H1 (cell line): ENCODE results near the gene KCTD15. TPM values are rescaled to one million over a fixed set of nuclear protein-coding genes. Genes with fewer than 3 reads are reported as not detected.

Source experiments
- CTCF ChIA-PET: fragments of 300-600 bp; sonication (Branson Sonifier 250); formaldehyde crosslinking; loops from one replicate; lab custom pipeline; 2021; ENCODE audit not compliant: partially characterized antibody; lab: Charles Lee
- POLR2A ChIA-PET: fragments of 300-600 bp; sonication (Branson Sonifier 250); formaldehyde crosslinking; loops from one replicate; lab custom pipeline; 2021; ENCODE audit warnings: inconsistent platforms; ENCODE audit not compliant: partially characterized antibody; lab: Charles Lee
- DNase-seq, 2 experiments: peaks; one replicate each; pipeline versions ENCODE4 v3.0.0 to v3.0.0-alpha.2; 2010 to 2022; ENCODE audit warnings: low spot score in 2 of 2, low read depth in 1 of 2, mixed read lengths in 1 of 2
- FAIRE-seq: peaks from 2 replicates; lab custom pipeline; 2011; peaks lifted over from hg19 to GRCh38; lab: Jason Lieb, UNC
- H2AFZ ChIP-seq: 2 replicates; pipeline ENCODE4 v1.8.1; 2012; ENCODE audit warnings: low read length, inconsistent platforms
- H2AK5ac ChIP-seq: 2 replicates; pipeline ENCODE4 v1.6.1; 2013; ENCODE audit warnings: low read depth, low read length
- H2BK120ac ChIP-seq: replicated peaks from 2 replicates; pipeline ENCODE3; 2013; ENCODE audit warnings: low read depth, low read length, inconsistent platforms
- H2BK12ac ChIP-seq: 2 replicates; pipeline ENCODE4 v1.6.1; 2013; ENCODE audit warnings: low read depth, low read length
- H2BK15ac ChIP-seq: 2 replicates; pipeline ENCODE4 v1.6.1; 2013; ENCODE audit warnings: low read length
- H2BK20ac ChIP-seq: 2 replicates; pipeline ENCODE4 v1.6.1; 2013; ENCODE audit warnings: low read length
- H2BK5ac ChIP-seq: 2 replicates; pipeline ENCODE4 v1.6.1; 2013; ENCODE audit warnings: low read depth, low read length
- H3K14ac ChIP-seq: 2 replicates; pipeline ENCODE4 v1.6.1; 2013; ENCODE audit warnings: inconsistent platforms; ENCODE audit not compliant: insufficient read length
- H3K18ac ChIP-seq: 2 replicates; pipeline ENCODE4 v1.6.1; 2013; ENCODE audit warnings: low read length; ENCODE audit errors: extremely low read depth
- H3K23ac ChIP-seq: 2 replicates; pipeline ENCODE4 v1.6.1; 2013; ENCODE audit warnings: inconsistent platforms; ENCODE audit not compliant: insufficient read length
- H3K23me2 ChIP-seq: 2 replicates; pipeline ENCODE4 v1.6.1; 2013; ENCODE audit warnings: low read depth, low read length
- H3K27ac ChIP-seq: 2 replicates; pipeline ENCODE4 v1.6.1; 2011; ENCODE audit warnings: low read depth, low read length, inconsistent platforms
- H3K27me3 ChIP-seq, 4 experiments: replicated peaks in 1 of 4; 1 replicate in 1 of 4; 2 replicates in 3 of 4; pipeline versions ENCODE4 v1.6.1 to v1.8.1; 2011 to 2013; ENCODE audit warnings: low read length in 3 of 4, mild to moderate bottlenecking in 3 of 4, inconsistent platforms in 2 of 4, mixed read lengths in 2 of 4, moderate library complexity in 1 of 4; ENCODE audit not compliant: control insufficient read depth in 3 of 4, insufficient read depth in 3 of 4; ENCODE audit errors: extremely low read depth in 1 of 4
- H3K36me3 ChIP-seq, 4 experiments: 2 replicates each; pipeline versions ENCODE4 v1.6.1 to v1.8.1; 2011 to 2013; ENCODE audit warnings: mild to moderate bottlenecking in 4 of 4, low read length in 3 of 4, moderate library complexity in 2 of 4, control low read depth in 1 of 4, inconsistent platforms in 1 of 4; ENCODE audit not compliant: insufficient read depth in 4 of 4, control insufficient read depth in 2 of 4
- H3K4ac ChIP-seq: replicated peaks from 2 replicates; pipeline ENCODE3; 2013; ENCODE audit warnings: low read length, low read depth, mixed read lengths, inconsistent platforms; ENCODE audit not compliant: insufficient read length
- H3K4me1 ChIP-seq, 4 experiments: replicated peaks in 1 of 4; 1 replicate in 1 of 4; 2 replicates in 3 of 4; pipeline versions ENCODE4 v1.6.1 to v1.8.1; 2011 to 2013; ENCODE audit warnings: low read length in 3 of 4, inconsistent platforms in 2 of 4, mixed read lengths in 1 of 4; ENCODE audit not compliant: insufficient read depth in 4 of 4, control insufficient read depth in 3 of 4
- H3K4me2 ChIP-seq, 2 experiments: 2 replicates each; pipeline versions ENCODE4 v1.6.1 to v1.8.1; 2011 to 2013; ENCODE audit warnings: low read depth in 2 of 2, low read length in 2 of 2, control low read depth in 1 of 2, inconsistent platforms in 1 of 2, mild to moderate bottlenecking in 1 of 2; ENCODE audit not compliant: insufficient read depth in 1 of 2
- H3K4me3 ChIP-seq, 4 experiments: fragments of 200-600, 300-600 bp in 1 of 4; sonication (generic), shearing (Covaris generic), sonication (Bioruptor Twin) in 1 of 4; 2 replicates each; pipeline versions ENCODE4 v1.5.1 to v1.8.1; 2011 to 2016; ENCODE audit warnings: low read length in 4 of 4, low read depth in 3 of 4, control low read depth in 2 of 4, inconsistent platforms in 2 of 4, mild to moderate bottlenecking in 2 of 4, mixed read lengths in 1 of 4, moderate library complexity in 1 of 4; ENCODE audit not compliant: insufficient read depth in 2 of 4; ENCODE audit errors: extremely low read depth in 1 of 4
- H3K56ac ChIP-seq: replicated peaks from 2 replicates; pipeline ENCODE3; 2013; ENCODE audit warnings: low read depth, mild to moderate bottlenecking, mixed read lengths, low read length, inconsistent platforms; ENCODE audit not compliant: insufficient read length
- H3K79me1 ChIP-seq: 2 replicates; pipeline ENCODE4 v1.6.1; 2013; ENCODE audit warnings: low read depth, low read length, control low read depth
- H3K79me2 ChIP-seq, 2 experiments: 2 replicates each; pipeline versions ENCODE4 v1.6.1 to v1.8.1; 2012 to 2013; ENCODE audit warnings: low read length in 2 of 2, mild to moderate bottlenecking in 2 of 2, inconsistent platforms in 1 of 2; ENCODE audit not compliant: insufficient read depth in 2 of 2, control insufficient read depth in 1 of 2
- H3K9ac ChIP-seq, 4 experiments: replicated peaks in 1 of 4; 1 replicate in 1 of 4; 2 replicates in 3 of 4; pipeline versions ENCODE4 v1.6.1 to v1.8.1; 2011 to 2013; ENCODE audit warnings: low read depth in 3 of 4, low read length in 3 of 4, control low read depth in 2 of 4, mild to moderate bottlenecking in 2 of 4, moderate library complexity in 2 of 4, inconsistent platforms in 1 of 4; ENCODE audit errors: extremely low read depth in 1 of 4
- H3K9me3 ChIP-seq, 2 experiments: 2 replicates each; pipeline versions ENCODE4 v1.6.1 to v1.8.1; 2012 to 2013; ENCODE audit warnings: mild to moderate bottlenecking in 2 of 2, moderate library complexity in 2 of 2, control low read depth in 1 of 2, inconsistent platforms in 1 of 2, low read depth in 1 of 2, low read length in 1 of 2, mixed read lengths in 1 of 2; ENCODE audit not compliant: insufficient read depth in 2 of 2
- H4K20me1 ChIP-seq, 2 experiments: replicated peaks in 1 of 2; 2 replicates each; pipeline versions ENCODE3 to v1.8.1; 2011 to 2013; ENCODE audit warnings: inconsistent platforms in 2 of 2, low read length in 2 of 2, mild to moderate bottlenecking in 1 of 2; ENCODE audit not compliant: insufficient read depth in 2 of 2, control insufficient read depth in 1 of 2
- H4K5ac ChIP-seq: 2 replicates; pipeline ENCODE4 v1.6.1; 2013; ENCODE audit warnings: low read length, low read depth, mixed read lengths, inconsistent platforms; ENCODE audit not compliant: insufficient read length
- H4K8ac ChIP-seq: 2 replicates; pipeline ENCODE4 v1.8.0; 2013; ENCODE audit warnings: mild to moderate bottlenecking, moderate library complexity, low read length, inconsistent platforms; ENCODE audit not compliant: insufficient read depth; ENCODE audit errors: extremely low read depth
- H4K91ac ChIP-seq: replicated peaks from 2 replicates; pipeline ENCODE3; 2013; ENCODE audit warnings: low read length, mixed read lengths, inconsistent platforms; ENCODE audit not compliant: insufficient read length
- SAP30 ChIP-seq: fragments of 300-600 bp; sonication (generic); IDR thresholded peaks from 2 replicates; pipeline ENCODE4 v1.7.1; 2012; ENCODE audit warnings: low read length, moderate library complexity, mild to moderate bottlenecking, inconsistent platforms; ENCODE audit not compliant: insufficient read depth, insufficient replicate concordance
- TBP ChIP-seq: IDR thresholded peaks from 2 replicates; pipeline ENCODE4 v1.6.1; 2011; ENCODE audit warnings: low read depth, low read length, improper control_type of control experiment
- WGBS, 2 experiments: shearing (Covaris generic) in 1 of 2; methylation state at CpG; one replicate each; pipeline versions ENCODE4 v1.1.6 to v1.1.7; 2013 to 2015; ENCODE audit warnings: low lambda C conversion rate in 2 of 2, mixed read lengths in 2 of 2, inconsistent platforms in 1 of 2, low coverage in 1 of 2, missing lambda C conversion rate in 1 of 2; ENCODE audit not compliant: insufficient replicate concordance in 2 of 2, insufficient coverage in 1 of 2, insufficient read length in 1 of 2; ENCODE audit errors: extremely low coverage in 1 of 2, missing lambda C conversion rate in 1 of 2; 5-methylcytosine and 5-hydroxymethylcytosine counted together
- polyA plus RNA-seq, 7 experiments: library from polyadenylated mRNA; depleted of rRNA in 3 of 7; stranded (reverse) in 5 of 7; unstranded in 2 of 7; fragments of >200 nt in 5 of 7; fragments of 200-250 nt in 2 of 7; gene quantifications; 1 replicate in 5 of 7; 2 replicates in 1 of 7; 4 replicates in 1 of 7; pipeline versions ENCODE4 v1.2.1 to v1.2.3, GENCODE V29; 2011 to 2013; ENCODE audit warnings: missing spikeins in 2 of 7, mixed read lengths in 2 of 7
- total RNA-seq: library from RNA; stranded (reverse); fragmentation: NEBNext Ultra II Directional; extraction: Animal tissue kit (Norgen Biotek cat#: 25700); gene quantifications from 2 replicates; pipeline ENCODE4 v1.2.1, GENCODE V29; 2021

KCTD15 gene
- total and polyA plus RNA-seq, 2 of the 8 experiments (the other 6 are each of a cell fraction or from before 2014, with no cell fraction given), result 25.1 to 27.0 TPM

- no peak for FAIRE-seq
- TF ChIP-seq SAP30, result no peak
- TF ChIP-seq TBP, result no peak
These were observed 16.0 kb downstream of the KCTD15 start for GRCh38 chr19:33812388-33813330.

More at GRCh38 chr19:33812388-33813330, 16.0 kb downstream of the KCTD15 start:
- Histone ChIP-seq H2AFZ (no peak overlapping the region), H2BK12ac (no peak overlapping the region), H3K27ac (no peak overlapping the region), H3K23ac (no peak overlapping the region), H3K4me3 (no peak overlapping the region), H3K4ac (no peak overlapping the region), H3K18ac (no peak overlapping the region), H4K5ac (no peak overlapping the region), H3K9me3 (no peaks in the 10 kb centered on the region), H4K20me1 (peaks cover 1 to 7% of the 10 kb centered on the region in 2 experiments), H3K4me1 (no peaks in the 10 kb centered on the region; a peak in 1 of 7 replicates), H3K79me2 (no peaks in the 10 kb centered on the region), H3K14ac (no peak overlapping the region), H2BK120ac (no peak overlapping the region), H4K91ac (no peak overlapping the region), H3K4me2 (no peak overlapping the region), H4K8ac (no peak overlapping the region), H2BK5ac (no peak overlapping the region), H3K23me2 (no peaks in the 10 kb centered on the region), H3K56ac (no peak overlapping the region), H2AK5ac (no peak overlapping the region), H3K79me1 (no peaks in the 10 kb centered on the region; the same call in 1 of the 2 replicates), H2BK20ac (no peak overlapping the region), H3K36me3 (peaks cover 2 to 19% (median 8%) of the 10 kb centered on the region in 4 experiments; a peak in 6 of 8 replicates), H3K9ac (no peak overlapping the region), H2BK15ac (no peak overlapping the region), H3K27me3 (no peaks in the 10 kb centered on the region)
- 91% methylated on average over 22 of the region's 28 CpGs; no CpG with 5 or more reads in 1 of the 2 experiments for WGBS, 2 experiments
- CTCF ChIA-PET, result interaction anchor here (0.7 to 1.8 kb wide), 8 partner anchors 8 to 284 kb away, joined by 3 to 6 read pairs (median 4); no protein-coding TSS in a partner anchor
- DNase-seq, result no peak
- POLR2A ChIA-PET, result interaction anchor here (0.9 to 2.0 kb wide), 3 partner anchors 9 to 34 kb away, joined by 3 to 7 read pairs (median 3); no protein-coding TSS in a partner anchor
